ENCODE results near the gene EP400. TPM values are rescaled to one million over a fixed set of nuclear protein-coding genes. Genes with fewer than 3 reads are reported as not detected.
A peak's percentile ranks its signal among the peaks of the same experiment; 100 is the strongest.
"Not testable (repeated sequence)": the region's sequence is repeated elsewhere in the genome, so short reads cannot be mapped to it uniquely, and the experiment has no call there.

Gene EP400
- polyA plus RNA-seq, 1 donor from 2014 or later: 11.1 TPM

GRCh38 chr12:132077322-132078100 is 127.8 kb downstream of the EP400 start:
- Mint-ChIP-seq H3K36me3 (peaks cover 5% of the 10 kb centered on the region), H3K9me3 (no peaks in the 10 kb centered on the region), H3K4me3 (no peak overlapping the region), H3K27me3 (no peaks in the 10 kb centered on the region), H3K27ac (no peak overlapping the region), H3K4me1 (peaks cover 5 to 28% (median 11%) of the 10 kb centered on the region in 3 donors)

GRCh38 chr12:132078190-132078589 is 128.4 kb downstream of the EP400 start:
- Mint-ChIP-seq H3K9me3 (no peaks in the 10 kb centered on the region), H3K4me1 (peaks cover 0 to 21% (median 5%) of the 10 kb centered on the region in 3 donors), H3K4me3 (peak overlapping the region in 1 of 4 donors; percentile 52), H3K36me3 (peaks cover 5% of the 10 kb centered on the region), H3K27ac (no peak overlapping the region), H3K27me3 (no peaks in the 10 kb centered on the region)

DNA sequence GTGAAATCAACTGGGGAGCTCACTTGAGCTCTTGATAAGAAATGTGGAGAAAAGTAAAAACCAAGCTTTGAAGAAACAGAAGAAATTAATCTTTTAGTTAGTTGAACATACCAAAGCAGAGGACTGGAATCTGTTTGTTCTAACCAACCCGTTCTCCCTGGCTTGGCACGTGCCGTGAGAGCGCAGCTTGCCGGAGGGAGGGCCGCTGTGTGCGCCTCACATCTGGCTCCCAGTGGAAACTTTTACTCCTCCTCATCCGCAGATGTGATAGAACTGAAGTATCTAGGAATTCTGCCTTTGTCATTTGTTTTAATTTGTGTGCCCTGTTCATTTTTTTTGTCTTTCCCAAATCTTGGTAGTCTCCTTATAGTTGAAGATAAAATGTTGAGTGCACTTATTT is 129.5 kb downstream of the EP400 start:
- no peaks in the 10 kb centered on the region for H3K27me3 Mint-ChIP-seq
- peak overlapping the region in 1 of 4 donors; percentile 52 for H3K4me3 Mint-ChIP-seq
- H3K27ac Mint-ChIP-seq: no peak overlapping the region
- H3K9me3 Mint-ChIP-seq: no peaks in the 10 kb centered on the region
- H3K4me1 Mint-ChIP-seq: peaks cover 5 to 20% (median 9%) of the 10 kb centered on the region in 3 donors
- H3K36me3 Mint-ChIP-seq: peaks cover 4% of the 10 kb centered on the region

DNA sequence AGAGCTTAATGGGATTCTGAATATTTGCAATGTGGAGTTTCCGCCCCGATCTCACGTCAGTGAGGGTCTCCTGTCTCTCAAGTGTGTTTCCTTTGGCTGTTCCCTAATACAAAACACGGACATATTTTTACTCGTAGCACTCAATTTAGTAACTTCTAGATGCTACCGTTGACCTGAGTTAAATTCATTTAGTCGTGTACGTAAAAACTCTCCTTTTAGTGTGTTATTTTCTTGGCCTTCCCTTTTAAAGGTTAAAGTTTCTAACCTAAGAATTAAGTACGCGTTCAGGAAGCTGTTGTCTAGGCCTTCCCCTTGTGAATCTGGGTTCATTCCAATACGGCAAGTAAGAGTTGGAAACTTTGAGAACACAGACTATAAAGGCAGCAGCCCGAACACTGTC is 130.0 kb downstream of the EP400 start:
- H3K36me3 Mint-ChIP-seq: peaks cover 3% of the 10 kb centered on the region
- H3K4me1 Mint-ChIP-seq: peaks cover 5 to 18% (median 6%) of the 10 kb centered on the region in 3 donors
- peak overlapping the region in 1 of 4 donors; percentile 29 for H3K4me3 Mint-ChIP-seq

GRCh38 chr12:132080515-132080914 is 130.8 kb downstream of the EP400 start:
- H3K27ac Mint-ChIP-seq, H3K27me3 Mint-ChIP-seq, H3K36me3 Mint-ChIP-seq, H3K9me3 Mint-ChIP-seq: not testable (repeated sequence)
- Mint-ChIP-seq H3K4me1 (peaks cover 12 to 25% (median 13%) of the 10 kb centered on the region in 3 donors), H3K4me3 (peak overlapping the region in 1 of 4 donors; percentile 39)

More for the DNA sequence above, 130.0 kb downstream of the EP400 start:
- no peaks in the 10 kb centered on the region for H3K9me3 Mint-ChIP-seq
- H3K27me3 Mint-ChIP-seq: no peaks in the 10 kb centered on the region
- peak overlapping the region in 1 of 3 donors; percentile 56 for H3K27ac Mint-ChIP-seq

- Mint-ChIP-seq H3K4me3 (peak overlapping the region in 1 of 4 donors; percentile 75), H3K36me3 (no peaks in the 10 kb centered on the region), H3K9me3 (no peaks in the 10 kb centered on the region), H3K27me3 (no peaks in the 10 kb centered on the region), H3K4me1 (peaks cover 14 to 26% (median 15%) of the 10 kb centered on the region in 3 donors), H3K27ac (peak overlapping the region in 1 of 3 donors; percentile 68)
Observed at GRCh38 chr12:132081423-132081822, 131.7 kb downstream of the EP400 start.

GRCh38 chr12:132083614-132083940 is 133.8 kb downstream of the EP400 start:
- H3K27me3 Mint-ChIP-seq: no peaks in the 10 kb centered on the region
- H3K9me3 Mint-ChIP-seq: no peaks in the 10 kb centered on the region
- H3K4me3 Mint-ChIP-seq: peak overlapping the region; percentile 85 to 92 (median 90)
- peak overlapping the region in 2 of 3 donors; percentile 75 to 95 for H3K27ac Mint-ChIP-seq
- H3K4me1 Mint-ChIP-seq: peaks cover 19 to 32% (median 24%) of the 10 kb centered on the region in 3 donors
- H3K36me3 Mint-ChIP-seq: peaks cover 2% of the 10 kb centered on the region

DNA sequence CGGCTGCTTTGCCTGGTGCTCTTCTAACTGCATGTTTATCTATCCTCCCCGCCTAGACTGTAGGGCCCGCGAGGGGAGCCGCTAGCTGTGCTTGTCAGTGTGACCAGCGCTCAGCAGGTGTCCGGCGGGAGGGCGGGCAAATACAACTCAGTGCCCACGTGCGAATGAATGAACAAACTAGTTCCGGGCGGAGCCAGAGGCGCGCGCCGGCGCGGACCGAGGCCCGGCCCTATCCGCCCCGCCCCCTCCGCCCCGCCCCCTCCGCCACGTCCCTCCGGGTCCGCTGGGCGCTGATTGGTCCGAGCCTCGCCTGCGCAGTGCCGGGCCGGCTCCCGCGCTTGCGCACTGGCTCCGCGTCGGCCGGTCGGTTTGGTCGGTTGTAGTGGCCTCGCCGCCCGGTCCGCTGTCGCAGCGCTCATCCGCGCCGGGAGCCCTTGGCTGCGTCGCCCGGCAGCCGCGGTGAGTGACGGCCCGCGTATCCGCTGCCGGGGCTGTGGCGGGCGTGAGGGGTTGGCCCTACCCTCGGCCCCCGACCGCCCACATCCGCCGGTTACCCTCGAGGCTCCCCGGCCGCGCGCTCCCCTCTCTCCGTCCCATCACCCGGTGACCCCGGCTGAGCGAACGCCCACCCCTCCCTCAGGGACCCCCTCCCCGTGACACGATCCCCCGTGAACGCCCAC is 134.3 kb downstream of the EP400 start:
- Mint-ChIP-seq H3K4me1 (peaks cover 19 to 32% (median 24%) of the 10 kb centered on the region in 3 donors), H3K27ac (peak overlapping the region in 2 of 3 donors; percentile 75 to 95), H3K27me3 (no peaks in the 10 kb centered on the region), H3K36me3 (peaks cover 2% of the 10 kb centered on the region), H3K4me3 (peak overlapping the region; percentile 85 to 92 (median 90)), H3K9me3 (no peaks in the 10 kb centered on the region)

GRCh38 chr12:132084621-132085290 is 135.0 kb downstream of the EP400 start:
- Mint-ChIP-seq H3K27me3 (no peaks in the 10 kb centered on the region), H3K9me3 (no peaks in the 10 kb centered on the region), H3K36me3 (peaks cover 2% of the 10 kb centered on the region), H3K27ac (peak overlapping the region; percentile 84 to 97 (median 90)), H3K4me1 (peaks cover 21 to 37% (median 24%) of the 10 kb centered on the region in 3 donors), H3K4me3 (peak overlapping the region; percentile 86 to 96 (median 90))

DNA sequence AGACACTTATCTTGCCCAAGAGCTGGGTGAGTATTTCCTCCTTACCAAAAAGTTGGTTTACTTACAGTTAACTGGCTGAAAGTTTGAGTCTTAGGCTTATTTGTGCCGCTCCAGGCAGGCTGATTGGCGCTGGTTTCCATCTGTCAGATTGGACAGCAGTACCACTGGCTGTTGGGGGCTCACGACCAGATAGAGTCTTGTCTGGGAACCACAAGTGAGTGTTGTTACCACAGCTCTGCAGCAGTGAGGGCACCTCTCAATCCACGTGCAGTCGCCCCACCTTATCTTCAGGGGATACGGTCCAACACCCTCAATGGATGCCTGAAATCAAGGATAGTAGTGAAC is 135.5 kb downstream of the EP400 start:
- peak overlapping the region; percentile 86 to 96 (median 90) for H3K4me3 Mint-ChIP-seq
- H3K4me1 Mint-ChIP-seq: peaks cover 26 to 40% (median 26%) of the 10 kb centered on the region in 3 donors
- no peaks in the 10 kb centered on the region for H3K9me3 Mint-ChIP-seq
- no peaks in the 10 kb centered on the region for H3K27me3 Mint-ChIP-seq
- H3K36me3 Mint-ChIP-seq: peaks cover 2% of the 10 kb centered on the region
- H3K27ac Mint-ChIP-seq: peak overlapping the region; percentile 84 to 97 (median 90)

DNA sequence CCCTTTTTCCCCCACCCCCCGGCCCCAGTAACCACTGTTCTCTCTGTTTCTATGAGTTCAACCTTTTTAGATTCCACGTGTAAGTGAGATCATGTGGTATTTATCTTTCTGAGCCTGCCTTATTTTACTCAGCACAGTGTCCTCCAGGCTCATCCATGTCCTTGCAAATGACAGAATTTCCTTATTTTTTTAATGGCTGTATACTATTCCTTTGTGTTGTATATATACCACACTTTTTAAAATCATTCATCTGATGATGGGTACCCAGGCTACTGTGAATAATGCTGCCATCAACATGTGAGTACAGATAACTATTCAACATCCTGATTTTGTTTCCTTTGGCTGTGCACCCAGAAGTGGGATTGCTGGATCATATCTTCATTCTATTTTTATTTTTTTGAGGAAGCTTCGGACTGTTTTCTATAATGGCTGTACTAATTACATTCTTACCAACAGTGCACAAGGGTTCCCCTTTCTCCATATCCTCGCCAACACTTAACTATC is 139.7 kb downstream of the EP400 start:
- Mint-ChIP-seq H3K9me3 (no peaks in the 10 kb centered on the region), H3K36me3 (peaks cover 7% of the 10 kb centered on the region), H3K4me3 (peak overlapping the region in 1 of 4 donors; percentile 57), H3K4me1 (peaks cover 20 to 27% (median 21%) of the 10 kb centered on the region in 3 donors), H3K27ac (peak overlapping the region in 1 of 3 donors; percentile 14), H3K27me3 (no peaks in the 10 kb centered on the region)

GRCh38 chr12:132094269-132094891 is 144.6 kb downstream of the EP400 start:
- Mint-ChIP-seq H3K36me3 (peaks cover 19% of the 10 kb centered on the region), H3K27ac (no peak overlapping the region), H3K4me3 (no peak overlapping the region), H3K9me3 (no peaks in the 10 kb centered on the region), H3K4me1 (peaks cover 5 to 16% (median 7%) of the 10 kb centered on the region in 3 donors), H3K27me3 (no peaks in the 10 kb centered on the region)

- H3K36me3 Mint-ChIP-seq: peaks cover 19% of the 10 kb centered on the region
- H3K4me1 Mint-ChIP-seq: peaks cover 0 to 9% (median 5%) of the 10 kb centered on the region in 3 donors
- no peaks in the 10 kb centered on the region for H3K9me3 Mint-ChIP-seq
- no peak overlapping the region for H3K4me3 Mint-ChIP-seq
- no peak overlapping the region for H3K27ac Mint-ChIP-seq
- H3K27me3 Mint-ChIP-seq: no peaks in the 10 kb centered on the region
Observed at GRCh38 chr12:132095520-132096409, 146.0 kb downstream of the EP400 start.

- H3K36me3 Mint-ChIP-seq: peaks cover 13% of the 10 kb centered on the region
- no peaks in the 10 kb centered on the region for H3K27me3 Mint-ChIP-seq
- no peak overlapping the region for H3K27ac Mint-ChIP-seq
- H3K4me1 Mint-ChIP-seq: peaks cover 0 to 9% (median 5%) of the 10 kb centered on the region in 3 donors
- no peaks in the 10 kb centered on the region for H3K9me3 Mint-ChIP-seq
- H3K4me3 Mint-ChIP-seq: no peak overlapping the region
Observed at GRCh38 chr12:132099739-132100138, 150.0 kb downstream of the EP400 start.
